Activated T-helper 2 cell treated with anti-CD3 and anti-CD28 coated beads, Interferon-gamma antibody, Interleukin-2, Interleukin-4, amounts not matched to agents 10 μg/mL and 5 μg/mL and 100 μg/mL, durations not matched to agents 14 hours and 24 hours and 36 hours (primary cell): Measurements from ENCODE around the gene INPP4A. TPM values are rescaled to one million over a fixed set of nuclear protein-coding genes. Genes with fewer than 3 reads are reported as not detected.

Experiments
- DNase-seq: peaks from one replicate; pipeline ENCODE4 v3.0.0; 2021; ENCODE audit warnings: low spot score
- H3K27ac Mint-ChIP-seq: one replicate; pipeline ENCODE4 v1.8.0; 2021; ENCODE audit warnings: mixed read lengths
- H3K27me3 Mint-ChIP-seq: one replicate; pipeline ENCODE4 v1.8.0; 2021; ENCODE audit warnings: low read depth, mixed read lengths
- H3K36me3 Mint-ChIP-seq: one replicate; pipeline ENCODE4 v1.8.0; 2021; ENCODE audit warnings: low read depth, mixed read lengths
- H3K4me1 Mint-ChIP-seq: one replicate; pipeline ENCODE4 v1.8.0; 2021; ENCODE audit warnings: low read depth, mixed read lengths
- H3K4me3 Mint-ChIP-seq: one replicate; pipeline ENCODE4 v1.8.0; 2021; ENCODE audit warnings: low read depth, mild to moderate bottlenecking, moderate library complexity, mixed read lengths
- H3K9me3 Mint-ChIP-seq: one replicate; pipeline ENCODE4 v1.8.0; 2021; ENCODE audit warnings: mixed read lengths
- intact Hi-C: fragments of 100-400 bp; cut with micrococcal nuclease; formaldehyde crosslinking; loops from one replicate; pipeline ENCODE4 v1.15.1; 2023
- total RNA-seq: library from RNA; stranded (reverse); gene quantifications from 2 replicates; pipeline ENCODE4 v1.2.3, GENCODE V29; 2022

Gene INPP4A
- total RNA-seq, 1 donor from 2014 or later = 35.9 TPM

- intact Hi-C loops = loop anchor here (5.0 to 10.0 kb wide), 3 partner anchors 85 to 268 kb away; partner anchors contain the start of genes COA5, MGAT4A and UNC50
- H3K27me3 Mint-ChIP-seq = no peaks in the 10 kb centered on the region
- peak overlapping the region; percentile 95 for H3K27ac Mint-ChIP-seq
- H3K36me3 Mint-ChIP-seq = peaks cover 32% of the 10 kb centered on the region
- peaks cover 83% of the 10 kb centered on the region for H3K4me1 Mint-ChIP-seq
- no peak for DNase-seq
- H3K4me3 Mint-ChIP-seq = peak overlapping the region; percentile 24
- H3K9me3 Mint-ChIP-seq = no peaks in the 10 kb centered on the region
Observed at GRCh38 chr2:98467082-98467536, 22.5 kb downstream of the INPP4A start.

- no peak for DNase-seq
- intact Hi-C loops = loop anchor here (1.0 to 10.0 kb wide), 6 partner anchors 12 to 267 kb away; partner anchors contain the start of genes COA5, MGAT4A and UNC50
- Mint-ChIP-seq H3K4me3 (no peak overlapping the region), H3K36me3 (peaks cover 32% of the 10 kb centered on the region), H3K27me3 (no peaks in the 10 kb centered on the region), H3K4me1 (peaks cover 88% of the 10 kb centered on the region), H3K27ac (peak overlapping the region; percentile 11), H3K9me3 (no peaks in the 10 kb centered on the region)
Observed at GRCh38 chr2:98467652-98468051, 23.0 kb downstream of the INPP4A start.

- DNase-seq = no peak
- H3K36me3 Mint-ChIP-seq = peaks cover 27% of the 10 kb centered on the region
- no peak overlapping the region for H3K4me3 Mint-ChIP-seq
- H3K27me3 Mint-ChIP-seq = no peaks in the 10 kb centered on the region
- intact Hi-C loops = loop anchor here (1.0 to 10.0 kb wide), 6 partner anchors 13 to 266 kb away; partner anchors contain the start of genes COA5, MGAT4A and UNC50
- H3K9me3 Mint-ChIP-seq = no peaks in the 10 kb centered on the region
- H3K27ac Mint-ChIP-seq = peak overlapping the region; percentile 86
- peaks cover 89% of the 10 kb centered on the region for H3K4me1 Mint-ChIP-seq
Observed at GRCh38 chr2:98468621-98469236, 24.1 kb downstream of the INPP4A start.

- Mint-ChIP-seq H3K36me3 (peaks cover 27% of the 10 kb centered on the region), H3K4me3 (no peak overlapping the region), H3K9me3 (no peaks in the 10 kb centered on the region), H3K27me3 (no peaks in the 10 kb centered on the region), H3K27ac (peak overlapping the region; percentile 51), H3K4me1 (peaks cover 86% of the 10 kb centered on the region)
- intact Hi-C loops = loop anchor here (5.0 to 10.0 kb wide), 4 partner anchors 37 to 265 kb away; partner anchors contain the start of genes COA5, MGAT4A and UNC50
- DNase-seq = no peak
Observed at GRCh38 chr2:98469862-98470544, 25.3 kb downstream of the INPP4A start.

GRCh38 chr2:98470851-98471255, 26.2 kb downstream of the INPP4A start:
- peak overlapping the region; percentile 65 for H3K27ac Mint-ChIP-seq
- peaks cover 86% of the 10 kb centered on the region for H3K4me1 Mint-ChIP-seq
- intact Hi-C loops = loop anchor here (5.0 kb wide), 1 partner anchor 36 kb away; no protein-coding TSS in a partner anchor
- H3K27me3 Mint-ChIP-seq = no peaks in the 10 kb centered on the region
- H3K4me3 Mint-ChIP-seq = peak overlapping the region; percentile 59
- no peak for DNase-seq
- H3K9me3 Mint-ChIP-seq = no peaks in the 10 kb centered on the region
- peaks cover 27% of the 10 kb centered on the region for H3K36me3 Mint-ChIP-seq

GRCh38 chr2:98471402-98472131, 26.9 kb downstream of the INPP4A start:
- DNase-seq = no peak
- Mint-ChIP-seq H3K4me1 (peaks cover 85% of the 10 kb centered on the region), H3K36me3 (peaks cover 22% of the 10 kb centered on the region), H3K27ac (peak overlapping the region; percentile 65), H3K4me3 (peak overlapping the region; percentile 59), H3K27me3 (no peaks in the 10 kb centered on the region), H3K9me3 (no peaks in the 10 kb centered on the region)
- intact Hi-C loops = loop anchor here (5.0 kb wide), 1 partner anchor 36 kb away; no protein-coding TSS in a partner anchor

- peak overlapping the region; percentile 38 for H3K4me3 Mint-ChIP-seq
- H3K9me3 Mint-ChIP-seq = no peaks in the 10 kb centered on the region
- H3K27ac Mint-ChIP-seq = peak overlapping the region; percentile 7
- no peaks in the 10 kb centered on the region for H3K27me3 Mint-ChIP-seq
- peaks cover 17% of the 10 kb centered on the region for H3K36me3 Mint-ChIP-seq
- peaks cover 82% of the 10 kb centered on the region for H3K4me1 Mint-ChIP-seq
- intact Hi-C loops = loop anchor here (5.0 kb wide), 1 partner anchor 35 kb away; no protein-coding TSS in a partner anchor
- no peak for DNase-seq
Observed at GRCh38 chr2:98472132-98472650, 27.5 kb downstream of the INPP4A start.

- intact Hi-C loops = loop anchor here (5.0 kb wide), 1 partner anchor 34 kb away; no protein-coding TSS in a partner anchor
- H3K27ac Mint-ChIP-seq = peak overlapping the region; percentile 86
- no peak for DNase-seq
- peaks cover 85% of the 10 kb centered on the region for H3K4me1 Mint-ChIP-seq
- H3K9me3 Mint-ChIP-seq = no peaks in the 10 kb centered on the region
- peak overlapping the region; percentile 38 for H3K4me3 Mint-ChIP-seq
- peaks cover 21% of the 10 kb centered on the region for H3K36me3 Mint-ChIP-seq
- no peaks in the 10 kb centered on the region for H3K27me3 Mint-ChIP-seq
Observed at GRCh38 chr2:98472961-98473746, 28.5 kb downstream of the INPP4A start.

GRCh38 chr2:98473995-98474780, 29.5 kb downstream of the INPP4A start:
- intact Hi-C loops = loop anchor here (5.0 kb wide), 1 partner anchor 33 kb away; no protein-coding TSS in a partner anchor
- H3K9me3 Mint-ChIP-seq = no peaks in the 10 kb centered on the region
- peak overlapping the region; percentile 86 for H3K27ac Mint-ChIP-seq
- no peak for DNase-seq
- peak overlapping the region; percentile 70 for H3K4me3 Mint-ChIP-seq
- H3K27me3 Mint-ChIP-seq = no peaks in the 10 kb centered on the region
- peaks cover 88% of the 10 kb centered on the region for H3K4me1 Mint-ChIP-seq
- H3K36me3 Mint-ChIP-seq = peaks cover 18% of the 10 kb centered on the region

- peaks cover 12% of the 10 kb centered on the region for H3K36me3 Mint-ChIP-seq
- no peaks in the 10 kb centered on the region for H3K27me3 Mint-ChIP-seq
- no peak overlapping the region for H3K4me3 Mint-ChIP-seq
- H3K27ac Mint-ChIP-seq = peak overlapping the region; percentile 9
- no peaks in the 10 kb centered on the region for H3K9me3 Mint-ChIP-seq
- H3K4me1 Mint-ChIP-seq = peaks cover 92% of the 10 kb centered on the region
- DNase-seq = no peak
- intact Hi-C loops = loop anchor here (5.0 kb wide), 1 partner anchor 32 kb away; no protein-coding TSS in a partner anchor
Observed at GRCh38 chr2:98474979-98475632, 30.4 kb downstream of the INPP4A start.
